HFF-Myc (cell line): ENCODE data around the gene CCDC3.
"Not testable (repeated sequence)": the region's sequence is repeated elsewhere in the genome, so short reads cannot be mapped to it uniquely, and the experiment has no call there.

Experiments
- DNase-seq: peaks from one replicate; pipeline ENCODE4 v3.0.0-alpha.2; 2011; ENCODE audit warnings: low read depth; ENCODE audit errors: extremely low read depth
- H3K4me3 ChIP-seq: replicated peaks from 2 replicates; pipeline ENCODE4 v1.5.1; 2011; ENCODE audit warnings: low read depth, mild to moderate bottlenecking, control low read depth, low read length
- CTCF ChIP-seq: IDR thresholded peaks from 2 replicates; pipeline ENCODE4 v1.5.1; 2012; ENCODE audit warnings: mild to moderate bottlenecking, low read depth, low read length, control low read depth; ENCODE audit errors: missing control alignments

Gene CCDC3

GRCh38 chr10:13043520-13043919 is 42.0 kb upstream of the CCDC3 start:
- DNase-seq: no peak
- no peak for TF ChIP-seq CTCF
- no peak overlapping the region for H3K4me3 ChIP-seq

GRCh38 chr10:13039761-13040160 is 38.2 kb upstream of the CCDC3 start:
- no peak overlapping the region for H3K4me3 ChIP-seq

DNA sequence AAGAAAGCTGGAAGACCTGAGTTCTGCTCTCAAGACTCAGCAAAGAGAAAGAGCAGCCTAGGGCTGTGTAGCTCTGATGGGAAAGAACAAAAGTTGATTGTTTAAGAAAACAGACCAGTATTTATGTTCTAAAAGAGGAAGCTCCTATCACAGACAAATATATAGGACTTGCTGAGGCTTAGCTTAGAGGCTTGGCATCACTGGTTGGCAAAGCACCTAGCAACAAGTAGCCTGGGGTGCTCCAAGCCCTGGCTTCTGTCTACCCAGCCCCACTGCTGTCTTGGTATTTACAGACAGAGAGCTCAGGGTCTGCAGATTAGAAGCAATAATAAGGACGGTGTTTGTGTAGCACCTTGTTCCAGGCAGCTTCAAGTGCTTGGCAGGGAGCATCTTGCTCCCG is 36.9 kb upstream of the CCDC3 start:
- no peak for DNase-seq
- TF ChIP-seq CTCF: no peak
- no peak overlapping the region for H3K4me3 ChIP-seq

More at GRCh38 chr10:13039761-13040160, 38.2 kb upstream of the CCDC3 start:
- TF ChIP-seq CTCF: no peak
- DNase-seq: no peak

GRCh38 chr10:13037832-13038231 is 36.3 kb upstream of the CCDC3 start:
- no peak overlapping the region for H3K4me3 ChIP-seq
- no peak for DNase-seq
- TF ChIP-seq CTCF: no peak

GRCh38 chr10:13036841-13037240 is 35.3 kb upstream of the CCDC3 start:
- no peak for TF ChIP-seq CTCF

DNA sequence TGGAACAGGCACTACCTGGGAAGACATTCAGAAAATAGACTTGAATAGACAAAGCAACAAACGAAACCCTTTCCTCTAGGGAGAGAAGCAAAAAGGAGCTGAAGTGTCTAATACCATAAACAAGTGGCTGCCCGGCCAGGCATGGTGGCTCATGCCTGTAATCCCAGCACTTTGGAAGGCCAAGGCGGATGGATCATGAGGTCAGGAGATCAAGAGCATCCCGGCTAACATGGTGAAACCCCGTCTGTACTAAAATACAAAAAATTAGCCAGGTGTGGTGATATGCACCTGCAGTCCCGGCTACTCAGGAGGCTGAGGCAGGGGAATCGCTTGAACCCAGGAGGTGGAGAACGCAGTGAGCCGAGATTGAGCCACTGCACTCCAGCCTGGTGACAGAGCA is 34.2 kb upstream of the CCDC3 start:
- not testable (repeated sequence) for DNase-seq, H3K4me3 ChIP-seq

More at GRCh38 chr10:13036841-13037240, 35.3 kb upstream of the CCDC3 start:
- no peak for DNase-seq
- no peak overlapping the region for H3K4me3 ChIP-seq

DNA sequence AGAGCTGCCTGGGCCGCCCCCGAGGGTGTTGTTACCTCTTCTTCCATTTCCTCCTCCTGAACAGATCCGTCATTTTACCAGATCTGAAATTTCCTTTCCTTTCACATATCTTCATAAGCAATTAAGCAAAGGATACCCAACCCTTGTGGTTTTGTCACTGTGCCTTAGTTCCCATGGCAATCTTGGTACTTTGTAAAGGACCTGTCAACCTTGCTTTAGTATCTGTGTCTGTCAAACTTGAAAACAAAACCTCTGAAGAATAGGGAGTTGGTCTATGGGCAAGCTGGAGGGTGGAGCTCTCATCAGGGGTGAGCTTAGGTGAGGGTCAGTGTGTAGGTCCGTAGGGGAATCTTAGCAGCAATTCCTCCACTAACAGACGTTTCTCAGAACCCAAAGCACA is 25.4 kb upstream of the CCDC3 start:
- no peak for TF ChIP-seq CTCF
- no peak overlapping the region for H3K4me3 ChIP-seq
- DNase-seq: no peak

- TF ChIP-seq CTCF: no peak
- H3K4me3 ChIP-seq: no peak overlapping the region
Observed at GRCh38 chr10:13023754-13024153, 22.2 kb upstream of the CCDC3 start.

More at GRCh38 chr10:13023754-13024153, 22.2 kb upstream of the CCDC3 start:
- DNase-seq: no peak
